GM18520 (cell line): ENCODE results near the gene PDS5B.

Experiments used
- ATAC-seq: cut with Tn5 transposase; IDR thresholded peaks from one replicate; pipeline ENCODE4 v1.9.1; 2021; ENCODE audit not compliant: unreplicated experiment

Gene PDS5B

GRCh38 chr13:32783067-32783466, 196.8 kb downstream of the PDS5B start:
- no peak for ATAC-seq

GRCh38 chr13:32790731-32791130, 204.5 kb downstream of the PDS5B start:
- no peak for ATAC-seq

DNA sequence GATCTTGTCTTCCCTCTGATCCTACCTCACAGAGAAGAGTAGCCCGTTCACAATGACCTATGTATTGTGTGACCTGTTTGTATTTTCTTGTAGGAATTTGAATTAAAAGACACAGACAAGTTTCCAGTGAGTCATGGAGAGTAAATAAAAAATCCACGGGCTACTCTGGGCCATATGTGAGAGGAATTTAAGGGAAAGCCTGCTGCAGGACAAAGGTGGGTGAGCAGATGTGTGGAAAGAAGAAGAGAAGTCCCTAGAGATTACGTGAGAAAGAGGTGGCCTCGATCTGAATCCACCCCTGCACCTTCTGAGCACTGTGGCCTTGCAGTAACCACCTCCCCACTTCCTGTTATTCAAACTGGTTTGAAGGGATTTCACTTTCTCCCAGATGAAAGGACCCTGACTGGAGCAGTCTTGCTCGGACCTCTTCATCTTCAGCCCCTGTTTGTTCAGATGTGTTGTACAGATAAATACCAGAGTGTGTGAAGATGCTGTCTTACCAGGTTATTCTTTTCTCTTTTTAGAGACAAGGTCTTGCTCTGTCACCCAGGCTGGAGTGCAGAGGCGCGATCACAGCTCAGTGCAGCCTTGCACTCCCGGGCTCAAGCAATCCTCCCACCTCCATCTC, 205.4 kb downstream of the PDS5B start:
- no peak for ATAC-seq

DNA sequence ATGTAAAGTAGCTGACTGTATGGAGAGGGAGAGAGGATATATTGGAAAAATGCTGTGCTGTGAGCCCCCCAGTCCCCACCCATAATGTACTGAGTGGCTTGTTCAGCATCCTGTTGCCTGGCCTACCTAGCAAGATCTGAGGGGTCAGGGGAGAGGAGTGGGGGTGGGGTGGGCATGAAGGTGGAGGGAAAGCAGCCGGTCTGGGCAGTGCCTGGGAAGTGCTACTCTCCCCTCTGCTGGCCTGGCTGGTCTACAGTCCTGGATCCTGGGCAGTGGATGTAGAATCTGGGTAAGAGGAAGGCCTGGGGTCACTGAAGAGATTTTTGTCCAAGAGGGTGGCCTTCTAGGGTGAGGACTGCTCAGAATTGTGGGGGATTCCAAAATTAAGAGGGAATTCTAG, 210.5 kb downstream of the PDS5B start:
- ATAC-seq, result no peak

GRCh38 chr13:32802159-32802558, 215.9 kb downstream of the PDS5B start:
- ATAC-seq, result no peak

GRCh38 chr13:32804673-32805230, 218.5 kb downstream of the PDS5B start:
- no peak for ATAC-seq

DNA sequence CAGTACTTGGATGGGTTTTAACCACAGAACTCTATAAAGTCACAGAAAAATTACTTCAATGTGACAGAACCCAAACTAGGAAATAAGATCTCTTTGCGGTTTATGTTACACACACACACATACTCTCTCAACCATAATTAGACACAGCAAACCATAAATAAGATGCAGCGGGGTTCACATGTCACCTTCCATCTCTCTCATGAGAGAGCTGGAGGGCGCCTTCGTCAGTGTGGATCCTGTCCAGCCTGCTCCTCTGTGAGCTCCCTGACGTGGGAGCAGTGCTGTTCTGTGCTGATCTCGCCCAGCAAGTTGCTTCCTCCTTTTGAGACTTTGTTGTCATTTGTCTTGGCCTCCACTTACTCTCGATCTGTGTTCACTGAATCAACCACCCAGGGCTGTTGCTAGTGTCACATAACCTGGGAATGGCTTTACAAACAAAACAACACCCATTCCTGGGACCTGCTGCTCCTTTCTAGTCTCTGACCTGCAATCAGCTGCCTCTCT, 225.1 kb downstream of the PDS5B start:
- ATAC-seq, result peak; percentile 63

GRCh38 chr13:32821149-32821688, 235.0 kb downstream of the PDS5B start:
- ATAC-seq, result no peak

GRCh38 chr13:32822771-32823170, 236.5 kb downstream of the PDS5B start:
- ATAC-seq, result no peak

GRCh38 chr13:32823597-32823996, 237.3 kb downstream of the PDS5B start:
- no peak for ATAC-seq

GRCh38 chr13:32824061-32824460, 237.8 kb downstream of the PDS5B start:
- ATAC-seq, result no peak

- ATAC-seq, result no peak
These were observed 238.4 kb downstream of the PDS5B start for GRCh38 chr13:32824675-32825074.

DNA sequence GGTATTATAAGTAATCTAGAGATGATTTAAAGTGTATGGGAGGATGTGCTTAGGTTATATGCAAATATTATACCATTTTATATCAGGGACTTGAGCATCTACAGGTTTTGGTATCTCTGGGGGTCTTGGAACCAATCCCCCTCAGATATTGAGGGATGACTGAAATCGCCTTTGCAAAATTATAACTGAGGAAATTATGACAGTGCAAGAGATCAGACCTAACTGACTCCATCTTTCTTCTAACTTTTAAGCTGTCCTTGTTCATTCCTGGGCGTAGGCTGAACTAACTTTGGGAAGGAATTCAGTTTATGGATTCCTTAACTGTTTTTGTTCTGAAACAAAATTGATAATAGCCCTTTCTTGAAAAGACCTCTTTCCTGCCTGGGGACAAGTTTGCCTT, 239.2 kb downstream of the PDS5B start:
- no peak for ATAC-seq

DNA sequence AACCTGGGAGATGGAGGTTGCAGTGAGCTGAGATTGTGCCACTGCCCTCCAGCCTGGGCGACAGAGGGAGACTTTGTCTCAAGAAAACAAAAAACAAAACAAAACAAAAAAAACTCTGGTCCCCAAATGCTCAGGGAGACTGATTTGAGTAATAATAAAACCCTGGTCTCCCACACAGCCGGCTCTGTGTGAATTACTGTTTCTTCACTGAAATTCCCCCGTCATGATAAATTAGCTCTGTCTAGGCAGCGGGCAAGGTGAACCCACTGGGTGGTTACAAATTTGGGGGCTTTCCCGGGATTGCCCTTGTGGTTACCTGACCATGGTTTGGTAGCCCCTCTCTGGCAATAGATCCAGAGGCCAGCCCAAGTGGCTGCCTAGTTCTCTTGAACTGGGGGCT, 240.1 kb downstream of the PDS5B start:
- peak; percentile 50 for ATAC-seq
